DND-41 (cell line): ENCODE data around the gene HAPLN3.

Experiments used
- EZH2 ChIP-seq: IDR thresholded peaks from 3 replicates; pipeline ENCODE4 v1.6.1; 2012; ENCODE audit warnings: borderline replicate concordance, low read depth, mild to moderate bottlenecking, moderate library complexity, low read length, inconsistent platforms; ENCODE audit not compliant: severe bottlenecking
- TF ChIP-seq, protein P1 (sequence below): IDR thresholded peaks from 2 replicates; pipeline ENCODE4 v1.5.1; 2012; ENCODE audit warnings: borderline replicate concordance, low read length, moderate library complexity, mild to moderate bottlenecking; ENCODE audit not compliant: poor library complexity, severe bottlenecking; ENCODE audit errors: extremely low read depth

- TF ChIP-seq EZH2, result no peak
- TF ChIP-seq, protein P1, sequence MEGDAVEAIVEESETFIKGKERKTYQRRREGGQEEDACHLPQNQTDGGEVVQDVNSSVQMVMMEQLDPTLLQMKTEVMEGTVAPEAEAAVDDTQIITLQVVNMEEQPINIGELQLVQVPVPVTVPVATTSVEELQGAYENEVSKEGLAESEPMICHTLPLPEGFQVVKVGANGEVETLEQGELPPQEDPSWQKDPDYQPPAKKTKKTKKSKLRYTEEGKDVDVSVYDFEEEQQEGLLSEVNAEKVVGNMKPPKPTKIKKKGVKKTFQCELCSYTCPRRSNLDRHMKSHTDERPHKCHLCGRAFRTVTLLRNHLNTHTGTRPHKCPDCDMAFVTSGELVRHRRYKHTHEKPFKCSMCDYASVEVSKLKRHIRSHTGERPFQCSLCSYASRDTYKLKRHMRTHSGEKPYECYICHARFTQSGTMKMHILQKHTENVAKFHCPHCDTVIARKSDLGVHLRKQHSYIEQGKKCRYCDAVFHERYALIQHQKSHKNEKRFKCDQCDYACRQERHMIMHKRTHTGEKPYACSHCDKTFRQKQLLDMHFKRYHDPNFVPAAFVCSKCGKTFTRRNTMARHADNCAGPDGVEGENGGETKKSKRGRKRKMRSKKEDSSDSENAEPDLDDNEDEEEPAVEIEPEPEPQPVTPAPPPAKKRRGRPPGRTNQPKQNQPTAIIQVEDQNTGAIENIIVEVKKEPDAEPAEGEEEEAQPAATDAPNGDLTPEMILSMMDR, result no peak
Measured at GRCh38 chr15:88890495-88890894, 4.8 kb downstream of the HAPLN3 start.
